Myocyte (in vitro differentiated cells): Measurements from ENCODE around the gene EIF4G3. TPM values are rescaled to one million over a fixed set of nuclear protein-coding genes. Genes with fewer than 3 reads are reported as not detected.
A peak's percentile ranks its signal among the peaks of the same experiment; 100 is the strongest.
"Not testable (repeated sequence)": the region's sequence is repeated elsewhere in the genome, so short reads cannot be mapped to it uniquely, and the experiment has no call there.

Experiments
- DNase-seq: peaks from one replicate; pipeline ENCODE4 v3.0.0-alpha.2; 2012; ENCODE audit warnings: low read depth
- total RNA-seq: library from RNA; depleted of rRNA; stranded (reverse); fragments of >200 nt; gene quantifications from 2 replicates; pipeline ENCODE4 v1.2.3, GENCODE V29; 2014

Gene EIF4G3
- total RNA-seq, 1 donor from 2014 or later = 65.5 TPM

GRCh38 chr1:21185221-21185731 lies 8.6 kb upstream of the EIF4G3 start:
- no peak for DNase-seq

GRCh38 chr1:21184276-21184675 lies 7.6 kb upstream of the EIF4G3 start:
- DNase-seq = peak; percentile 80

DNA sequence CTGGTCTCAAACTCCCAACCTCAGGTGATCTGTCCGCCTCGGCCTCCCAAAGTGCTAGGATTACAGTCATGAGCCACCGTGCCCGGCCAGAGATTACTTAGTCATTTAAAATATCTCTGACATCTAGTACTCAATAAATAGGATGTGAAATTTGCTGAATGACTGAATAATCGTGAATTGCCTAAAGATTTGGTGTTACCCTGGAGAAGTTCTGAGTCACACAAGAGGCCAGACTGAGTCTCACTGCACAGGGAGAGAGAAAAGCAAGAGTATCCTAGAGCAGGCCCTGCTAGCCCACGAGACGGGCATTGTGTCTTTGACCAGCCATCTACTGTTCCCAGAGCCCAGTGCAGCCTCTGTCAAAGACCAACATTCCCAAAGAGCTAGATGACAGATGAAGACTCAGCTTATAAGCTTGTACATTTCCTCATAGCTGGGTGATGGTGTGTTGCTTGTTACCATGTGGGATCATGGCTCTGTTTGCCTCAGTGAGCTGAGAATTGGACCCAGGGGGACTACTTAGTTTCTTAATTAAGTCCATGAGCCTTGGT lies 5.6 kb upstream of the EIF4G3 start:
- peak; percentile 13 for DNase-seq

- DNase-seq = not testable (repeated sequence)
Observed at GRCh38 chr1:21178271-21178670, 1.6 kb upstream of the EIF4G3 start.

- DNase-seq = peak; percentile 34
Observed at GRCh38 chr1:21175670-21176581, 771 bp downstream of the EIF4G3 start.

- peak; percentile 29 for DNase-seq
Observed at GRCh38 chr1:21175324-21175669, 1.4 kb downstream of the EIF4G3 start.

- no peak for DNase-seq
Observed at GRCh38 chr1:21174654-21175323, 1.9 kb downstream of the EIF4G3 start.

GRCh38 chr1:21174230-21174629 lies 2.5 kb downstream of the EIF4G3 start:
- DNase-seq = no peak

DNA sequence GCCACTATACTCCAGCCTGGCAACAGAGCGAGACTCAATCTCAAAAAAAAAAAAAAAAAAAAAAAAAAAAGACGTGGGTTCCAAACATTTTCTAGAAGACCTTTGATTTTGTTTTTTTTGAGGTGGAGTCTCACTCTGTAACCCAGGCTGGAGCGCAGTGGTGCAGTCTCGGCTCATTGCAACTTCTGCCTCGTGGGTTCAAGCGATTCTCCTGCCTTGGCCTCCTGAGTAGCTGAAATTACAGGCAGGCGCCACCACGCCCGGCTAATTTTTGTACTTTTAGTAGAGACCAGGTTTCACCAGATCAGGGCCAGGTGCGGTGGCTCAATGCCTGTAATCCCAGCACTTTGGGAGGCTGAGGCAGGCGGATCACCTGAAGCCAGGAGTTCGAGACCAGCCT lies 3.6 kb downstream of the EIF4G3 start:
- not testable (repeated sequence) for DNase-seq

DNA sequence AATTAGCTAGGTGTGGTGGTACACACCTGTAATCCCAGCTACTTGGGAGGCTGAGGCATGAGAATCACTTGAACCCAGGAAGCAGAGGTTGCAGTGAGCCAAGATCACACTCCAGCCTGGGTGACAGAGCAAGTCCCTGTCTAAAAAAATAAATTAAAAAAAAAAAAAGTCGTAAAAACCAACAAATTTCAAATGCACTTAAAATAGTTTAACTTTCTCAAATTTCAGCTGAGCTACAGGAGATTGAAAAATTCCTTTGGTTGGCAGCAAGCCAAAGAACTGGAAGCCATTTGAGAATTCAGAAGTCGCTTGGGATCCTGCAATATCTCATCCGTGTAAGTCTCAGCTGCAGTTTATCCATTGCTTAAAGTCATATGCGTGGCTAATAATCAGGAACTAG lies 5.9 kb downstream of the EIF4G3 start:
- DNase-seq = peak; percentile 74

GRCh38 chr1:21168444-21168843 lies 8.3 kb downstream of the EIF4G3 start:
- no peak for DNase-seq

- DNase-seq = no peak
Observed at GRCh38 chr1:21165646-21166045, 11.1 kb downstream of the EIF4G3 start.

DNA sequence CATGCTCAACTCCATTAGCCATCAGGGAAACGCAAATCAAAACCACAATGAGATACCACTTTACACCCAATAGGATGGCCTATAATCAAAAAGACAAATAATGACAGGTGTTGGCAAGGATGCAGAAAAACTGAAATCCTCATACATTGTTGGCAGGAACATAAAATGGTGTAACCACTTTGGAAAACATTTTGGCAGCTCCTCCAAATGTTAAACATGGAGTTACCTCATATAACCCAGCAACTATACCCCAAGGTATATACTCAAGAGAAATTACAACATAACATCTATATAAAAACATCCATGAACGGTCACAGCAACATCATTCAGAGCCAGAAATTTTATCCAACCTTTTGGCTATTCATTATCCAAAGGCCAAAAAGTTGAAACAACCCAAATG lies 11.6 kb downstream of the EIF4G3 start:
- no peak for DNase-seq

DNA sequence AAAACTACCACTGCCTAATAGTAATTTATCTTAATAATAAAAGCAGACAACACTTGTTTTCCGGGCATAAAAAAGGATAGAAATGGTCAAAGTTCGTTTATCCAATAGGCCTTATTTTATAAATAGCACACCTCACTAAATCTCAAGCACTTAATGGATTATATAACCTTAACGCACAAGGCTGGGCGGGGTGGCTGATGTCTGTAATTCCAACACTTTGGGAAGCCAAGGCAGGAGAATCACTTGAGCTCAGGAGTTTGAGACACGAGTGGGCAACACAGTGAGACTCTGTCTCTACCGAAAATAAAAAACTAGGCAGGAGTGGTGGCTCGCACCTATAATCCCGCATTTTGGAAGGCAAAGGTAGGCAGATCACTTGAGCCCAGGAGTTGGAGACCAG lies 12.4 kb downstream of the EIF4G3 start:
- no peak for DNase-seq

DNA sequence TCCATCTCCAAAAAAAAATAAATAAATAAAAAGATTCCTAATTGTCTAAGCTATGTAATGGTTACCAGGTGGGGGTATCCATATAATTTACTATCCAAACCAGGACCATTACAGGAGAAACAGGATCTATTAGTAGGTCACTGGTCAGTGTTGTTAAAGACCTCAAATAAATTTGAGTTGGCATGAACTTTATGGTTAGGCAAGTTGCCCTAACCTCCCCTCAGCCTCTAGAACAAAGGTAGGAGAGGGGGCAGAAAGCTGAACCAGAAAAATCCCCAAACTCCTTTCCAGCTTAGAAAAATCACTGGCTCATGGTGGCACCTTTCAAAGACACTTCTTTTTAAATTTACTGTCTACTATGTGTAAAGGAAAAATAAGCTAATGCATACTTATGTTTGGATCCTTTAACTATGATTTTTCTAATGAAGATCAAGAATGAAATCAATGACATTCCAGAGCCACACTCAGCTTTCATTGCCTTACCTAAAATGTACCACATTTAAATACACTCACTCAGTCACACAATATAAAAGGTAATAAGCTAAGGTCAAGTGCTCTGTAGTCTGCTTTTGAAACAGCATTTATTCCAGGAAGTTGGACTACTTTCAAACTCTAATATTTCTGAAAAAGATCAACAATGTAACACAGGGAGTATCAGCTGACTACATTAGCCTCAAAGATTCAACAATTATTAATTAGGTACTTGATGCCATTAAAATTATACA lies 13.8 kb downstream of the EIF4G3 start:
- no peak for DNase-seq

GRCh38 chr1:21161842-21162241 lies 14.9 kb downstream of the EIF4G3 start:
- DNase-seq = no peak

- DNase-seq = no peak
Observed at GRCh38 chr1:21160263-21160796, 16.4 kb downstream of the EIF4G3 start.

- DNase-seq = no peak
Observed at GRCh38 chr1:21157868-21158267, 18.8 kb downstream of the EIF4G3 start.

DNA sequence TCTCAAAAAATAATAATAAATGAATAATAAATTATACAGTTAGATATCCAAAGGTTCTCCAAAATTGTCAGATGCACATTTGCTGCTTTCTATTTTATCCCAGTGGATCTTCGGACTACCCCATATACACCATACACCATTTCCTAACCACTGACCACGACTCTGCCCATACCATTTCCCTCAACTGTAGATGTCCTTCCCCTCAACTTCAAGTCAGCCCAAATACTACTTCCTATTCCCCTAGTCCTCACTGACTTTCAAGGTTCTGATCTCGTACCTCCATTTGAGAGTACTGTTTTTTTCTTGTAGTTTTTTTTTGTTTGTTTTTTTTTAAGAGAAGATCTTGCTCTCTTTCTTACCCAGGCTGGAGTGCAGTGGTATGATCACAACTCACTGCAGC lies 19.6 kb downstream of the EIF4G3 start:
- DNase-seq = no peak

DNA sequence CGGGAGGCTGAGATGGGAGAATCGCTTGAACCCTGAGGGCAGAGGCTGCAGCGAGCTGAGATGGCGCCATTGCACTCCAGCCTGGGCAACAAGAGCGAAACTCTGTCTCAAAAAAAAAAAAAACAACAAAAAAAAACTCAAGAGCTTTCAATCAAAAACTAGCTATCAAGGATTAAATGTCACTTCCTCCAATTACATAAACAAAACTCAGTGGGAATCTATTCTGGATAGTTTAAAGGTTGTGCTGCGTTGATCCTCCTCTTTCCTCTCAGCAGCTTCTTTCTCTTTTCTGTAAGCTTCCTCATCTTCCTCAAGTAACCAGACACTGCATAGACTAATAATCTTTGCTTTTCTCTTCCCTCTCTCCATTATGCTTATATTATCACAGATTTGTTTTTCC lies 20.7 kb downstream of the EIF4G3 start:
- no peak for DNase-seq

GRCh38 chr1:21154717-21155116 lies 22.0 kb downstream of the EIF4G3 start:
- DNase-seq = no peak
